ENCODE results near the gene SLC35E3.

Gene SLC35E3

GRCh38 chr12:68745904-68746571 lies at the start of gene SLC35E3:
Gene SLC35E3, plus strand, starts transcription at chr12:68746176. Its CDS starts 202 bp downstream, at chr12:68746378.
- peak; percentile 98 for DNase-seq

- no peak for DNase-seq
Measured at GRCh38 chr12:68699486-68699885, 46.5 kb upstream of the SLC35E3 start.

DNA sequence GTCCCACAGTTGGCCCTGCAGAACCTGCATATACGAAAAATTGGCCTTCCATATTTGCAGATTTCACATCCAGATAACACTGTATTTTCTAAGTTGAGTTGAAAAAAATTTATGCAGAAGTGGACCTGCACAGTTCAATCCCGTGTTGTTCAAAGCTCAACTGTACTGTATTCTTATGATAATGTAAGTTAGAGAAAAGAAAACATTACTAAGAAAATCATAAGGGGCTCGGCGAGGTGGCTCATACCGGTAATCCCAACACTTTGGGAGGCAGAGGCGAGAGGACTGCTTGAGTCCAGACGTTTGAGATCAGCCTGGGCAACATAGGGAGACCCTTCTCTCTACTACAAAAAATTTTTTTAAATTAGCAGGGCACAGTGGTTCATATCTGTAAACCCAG lies 18.2 kb upstream of the SLC35E3 start:
- no peak for DNase-seq

DNA sequence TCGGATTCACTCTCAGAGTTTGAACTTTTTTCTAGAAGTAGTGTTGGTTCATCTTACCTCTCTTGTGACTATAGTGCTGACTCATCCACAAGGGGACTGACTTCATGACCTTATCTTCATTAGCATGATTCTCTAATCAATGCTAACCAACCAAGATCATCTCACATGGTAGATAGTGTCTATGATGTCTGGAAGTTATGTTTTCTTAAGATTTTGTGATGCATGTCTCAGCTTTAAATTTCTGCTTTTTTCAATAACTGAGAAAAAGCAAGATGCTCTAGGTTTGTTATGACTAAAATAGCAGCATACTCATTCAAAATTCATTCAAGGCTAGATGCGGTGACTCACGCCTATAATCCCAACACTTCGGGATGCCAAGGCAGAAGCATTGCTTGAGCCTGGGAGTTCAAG lies 12.3 kb upstream of the SLC35E3 start:
- DNase-seq = no peak

DNA sequence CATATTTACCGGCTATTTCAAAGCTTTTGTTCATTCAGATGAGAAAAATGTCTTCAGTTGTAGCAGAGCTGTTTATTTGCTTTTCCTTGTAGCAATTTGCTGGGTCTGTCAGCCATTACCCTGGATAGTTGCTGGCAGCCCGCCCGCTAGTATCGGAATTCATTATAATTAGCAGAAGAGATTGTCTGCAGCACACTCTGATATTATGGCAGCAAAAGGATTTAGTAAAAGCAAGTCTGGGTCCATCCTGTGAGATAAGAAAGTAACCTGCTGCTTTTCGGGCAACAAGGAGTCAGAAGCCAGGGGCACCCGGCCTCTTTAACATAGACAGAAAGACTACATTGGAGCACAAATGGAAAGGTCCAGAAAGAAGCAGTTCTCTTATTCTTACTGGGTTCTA lies 6.1 kb upstream of the SLC35E3 start:
- no peak for DNase-seq

DNA sequence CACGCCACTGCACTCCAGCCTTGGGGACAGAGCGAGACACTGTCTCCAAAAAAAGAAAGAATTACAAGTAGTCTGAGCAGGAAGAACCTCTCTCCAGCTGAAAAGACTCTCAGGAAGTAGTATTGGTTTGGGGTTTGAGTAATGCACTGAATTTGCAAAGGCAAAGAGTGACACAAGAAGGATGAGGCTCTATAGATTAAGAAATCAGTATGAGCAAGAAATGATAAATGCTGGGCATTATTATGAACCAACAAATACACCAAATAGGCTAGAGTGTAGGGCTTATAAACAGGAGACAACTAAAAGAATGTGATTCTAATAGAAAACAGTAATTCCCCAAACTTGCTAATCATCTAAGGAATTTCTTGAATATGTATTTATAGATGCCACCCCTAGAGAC lies 2.6 kb upstream of the SLC35E3 start:
- DNase-seq = no peak

DNA sequence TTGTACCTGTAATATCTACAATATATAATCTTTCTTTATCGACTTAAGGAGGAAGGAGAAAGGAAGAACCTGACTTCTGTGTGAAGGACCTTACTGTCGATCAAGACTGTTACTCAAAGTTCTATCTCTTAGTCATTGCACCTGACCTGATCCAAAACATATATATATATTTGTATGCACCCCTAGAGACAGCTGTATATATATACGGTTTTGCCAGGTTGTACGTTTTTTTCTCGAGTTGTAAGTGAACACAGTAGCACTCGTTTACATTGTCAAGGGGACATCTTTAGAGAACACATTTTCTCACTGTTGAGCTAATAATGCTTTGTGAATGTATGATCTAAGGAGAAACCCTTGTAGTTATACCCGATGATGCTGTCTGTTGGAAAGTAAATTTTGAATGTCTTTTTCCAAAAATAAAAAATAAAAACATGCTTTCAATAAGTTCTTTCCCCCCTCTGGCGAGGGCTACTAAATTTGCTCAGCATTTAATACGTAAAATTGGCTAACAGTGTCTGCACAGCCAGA lies 536 bp upstream of the SLC35E3 start:
- DNase-seq = peak; percentile 63

GRCh38 chr12:68746572-68747180 lies 700 bp downstream of the SLC35E3 start:
- peak; percentile 73 for DNase-seq

- DNase-seq = no peak
Measured at GRCh38 chr12:68749443-68749842, 3.5 kb downstream of the SLC35E3 start.

DNA sequence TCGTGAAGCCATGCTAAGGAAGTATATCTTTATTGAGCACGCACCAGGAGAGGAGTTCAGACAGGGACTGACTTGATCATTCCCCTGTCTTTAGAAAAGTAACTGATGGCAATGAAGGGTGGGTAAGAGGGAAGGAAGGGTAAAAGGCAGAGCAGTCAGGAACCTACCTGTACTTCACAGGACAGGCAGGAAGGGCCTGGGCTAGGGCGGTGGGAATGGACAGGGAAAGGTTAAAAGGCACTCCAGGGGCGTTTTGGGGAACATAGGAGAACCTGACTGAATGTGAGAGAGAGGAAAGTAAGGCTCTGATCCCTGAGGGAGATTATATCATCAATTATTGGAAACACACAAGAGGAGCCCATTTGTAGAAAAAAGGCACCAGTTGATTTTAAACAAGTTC lies 3.9 kb downstream of the SLC35E3 start:
- no peak for DNase-seq

- DNase-seq = peak; percentile 25
Measured at GRCh38 chr12:68750506-68750905, 4.5 kb downstream of the SLC35E3 start.

- DNase-seq = no peak
Measured at GRCh38 chr12:68755536-68756243, 9.7 kb downstream of the SLC35E3 start.

- no peak for DNase-seq
Measured at GRCh38 chr12:68759852-68760251, 13.9 kb downstream of the SLC35E3 start.

GRCh38 chr12:68760806-68761441 lies 14.9 kb downstream of the SLC35E3 start:
- no peak for DNase-seq

- no peak for DNase-seq
Measured at GRCh38 chr12:68761442-68761812, 15.5 kb downstream of the SLC35E3 start.

DNA sequence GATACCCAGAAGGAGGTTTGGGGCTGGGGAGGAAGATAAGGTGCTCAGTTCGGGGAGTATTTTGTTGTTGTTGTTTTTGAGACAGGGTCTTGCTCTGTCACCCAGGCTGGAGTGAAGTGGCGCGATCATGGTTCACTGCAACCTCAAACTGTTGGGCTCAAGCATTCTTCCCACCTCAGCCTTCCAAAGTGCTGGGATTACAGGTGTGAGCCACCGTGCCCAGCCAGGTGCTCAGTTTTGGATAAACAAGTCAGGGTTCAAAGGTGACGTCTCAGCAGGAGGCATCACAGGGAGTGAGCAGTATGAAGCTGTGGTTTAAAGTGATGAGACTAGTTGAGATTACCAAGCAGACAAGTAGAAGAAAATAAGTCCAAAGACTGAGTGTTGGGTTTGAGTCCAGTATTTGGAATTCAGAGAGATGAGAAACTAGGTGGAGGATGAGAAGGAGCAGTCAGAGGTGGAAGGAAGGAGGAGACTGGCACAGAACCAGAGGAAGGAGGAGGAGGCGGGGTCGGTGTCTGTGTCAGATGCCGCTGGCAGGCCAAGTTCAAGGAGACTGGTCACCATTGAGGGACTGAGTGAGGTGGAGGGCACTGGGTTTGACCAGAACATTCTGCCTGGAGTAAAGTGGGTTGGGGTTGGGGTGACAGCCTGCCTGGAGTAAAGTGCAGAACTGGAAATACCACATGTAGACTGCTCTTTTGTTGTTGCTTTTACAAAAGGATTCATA lies 16.1 kb downstream of the SLC35E3 start:
- no peak for DNase-seq

DNA sequence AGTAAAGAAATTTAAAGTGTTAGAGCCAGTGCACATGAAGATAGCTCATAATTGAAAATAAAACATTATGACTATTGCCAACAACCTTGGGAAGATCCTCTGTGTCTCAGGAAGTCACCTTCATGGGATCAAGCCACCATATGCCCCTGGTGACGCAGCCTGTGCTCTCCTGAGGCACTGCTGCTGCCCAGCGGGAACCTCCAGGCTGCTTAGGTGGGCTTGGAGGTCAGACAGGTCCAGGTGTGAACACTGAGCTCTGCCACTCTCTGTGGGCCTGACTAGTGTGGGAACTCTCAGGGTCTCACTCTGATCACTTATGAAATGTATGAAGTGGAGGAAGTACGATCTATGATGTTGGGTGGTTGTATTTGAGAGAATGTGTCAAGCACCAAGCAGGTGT lies 16.7 kb downstream of the SLC35E3 start:
- no peak for DNase-seq

GRCh38 chr12:68765696-68766095 lies 19.7 kb downstream of the SLC35E3 start:
- DNase-seq = no peak

DNA sequence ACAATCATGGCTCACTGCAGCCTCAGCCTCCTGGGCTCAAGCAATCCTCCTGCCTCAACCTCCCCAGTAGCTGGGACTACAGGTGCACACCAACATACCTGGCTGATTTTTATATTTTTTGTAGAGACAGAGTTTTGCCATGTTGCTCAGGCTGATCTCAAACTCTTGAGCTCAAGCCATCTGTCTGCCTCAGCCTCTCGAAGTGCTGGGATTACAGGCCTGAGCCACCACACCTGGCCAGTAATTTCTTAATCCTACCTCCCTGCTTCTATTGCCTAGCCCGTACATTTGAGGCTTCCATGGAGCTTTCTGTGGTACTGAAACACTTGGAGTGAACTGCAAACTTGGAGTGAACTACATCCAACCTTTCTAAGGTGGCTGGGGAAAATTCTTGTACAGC lies 20.7 kb downstream of the SLC35E3 start:
- no peak for DNase-seq

GRCh38 chr12:68767191-68767590 lies 21.2 kb downstream of the SLC35E3 start:
- no peak for DNase-seq

DNA sequence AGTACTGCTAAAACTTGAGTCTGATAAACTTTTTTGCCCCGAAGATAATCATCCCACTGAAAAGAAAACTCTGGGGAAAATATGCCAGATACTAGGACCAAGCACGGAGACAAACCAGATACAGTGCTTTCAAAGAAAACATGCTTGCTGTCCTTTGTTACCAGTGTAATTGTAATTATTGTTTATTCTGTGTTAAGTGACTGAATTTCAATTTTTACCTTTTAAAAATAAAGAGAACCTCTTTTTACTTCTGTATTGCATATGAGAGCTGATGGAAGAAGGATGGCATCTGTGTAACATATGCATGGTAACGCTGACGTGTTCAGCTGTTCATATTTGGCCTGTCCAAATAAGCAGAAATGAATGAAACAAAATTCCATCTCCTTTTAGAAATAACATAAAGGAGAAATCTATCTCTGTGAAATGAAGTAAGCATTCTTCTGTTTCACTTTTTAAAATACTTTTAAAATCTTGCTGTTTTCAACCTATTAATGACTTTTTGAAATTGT lies 22.5 kb downstream of the SLC35E3 start:
- no peak for DNase-seq

GRCh38 chr12:68769941-68770340 lies 24.0 kb downstream of the SLC35E3 start:
- no peak for DNase-seq

Data from DMS53 (cell line).